GM13976 (cell line): ENCODE data around the gene CACNA1E.

Experiments
- DNase-seq: peaks from one replicate; pipeline ENCODE4 v3.0.0; 2012; ENCODE audit warnings: low spot score
- in situ Hi-C: fragments of 300-500 bp; cut with MboI; formaldehyde crosslinking; loops from one replicate; pipeline ENCODE4 v1.12.0; 2022; ENCODE audit warnings: low sequenced_read_pairs, mixed read lengths, inconsistent platforms; ENCODE audit not compliant: unreplicated experiment
- TF ChIP-seq, protein P1 (sequence below): IDR thresholded peaks from 2 replicates; pipeline ENCODE4 v1.5.1; 2012; ENCODE audit warnings: borderline replicate concordance, mild to moderate bottlenecking; ENCODE audit not compliant: insufficient read depth; ENCODE audit errors: extremely low read depth, missing control alignments, control extremely low read depth

Gene CACNA1E

DNA sequence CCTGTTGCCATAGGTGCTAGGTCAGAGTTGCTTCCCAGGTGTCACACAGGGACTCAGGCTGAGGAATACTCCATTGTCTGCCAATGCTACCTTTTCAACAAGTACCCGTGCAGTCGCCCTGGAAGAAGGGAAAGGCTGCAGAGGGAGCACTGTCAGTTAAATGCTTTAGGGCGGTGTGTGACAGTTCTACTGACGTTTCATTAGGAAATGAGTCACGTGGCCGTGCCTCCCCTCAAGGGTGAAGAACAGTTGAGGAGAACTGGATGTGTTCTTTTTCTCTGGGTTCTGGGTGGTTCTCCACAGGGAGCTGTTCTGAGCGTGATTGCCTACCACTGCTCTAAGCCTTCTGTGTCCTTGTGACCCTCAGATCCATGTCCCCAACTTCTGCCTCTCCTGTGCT is 197.6 kb downstream of the CACNA1E start:
- in situ Hi-C loops = loop anchor here (25.0 kb wide), 1 partner anchor 256 kb away; no protein-coding TSS in a partner anchor
- TF ChIP-seq, protein P1, sequence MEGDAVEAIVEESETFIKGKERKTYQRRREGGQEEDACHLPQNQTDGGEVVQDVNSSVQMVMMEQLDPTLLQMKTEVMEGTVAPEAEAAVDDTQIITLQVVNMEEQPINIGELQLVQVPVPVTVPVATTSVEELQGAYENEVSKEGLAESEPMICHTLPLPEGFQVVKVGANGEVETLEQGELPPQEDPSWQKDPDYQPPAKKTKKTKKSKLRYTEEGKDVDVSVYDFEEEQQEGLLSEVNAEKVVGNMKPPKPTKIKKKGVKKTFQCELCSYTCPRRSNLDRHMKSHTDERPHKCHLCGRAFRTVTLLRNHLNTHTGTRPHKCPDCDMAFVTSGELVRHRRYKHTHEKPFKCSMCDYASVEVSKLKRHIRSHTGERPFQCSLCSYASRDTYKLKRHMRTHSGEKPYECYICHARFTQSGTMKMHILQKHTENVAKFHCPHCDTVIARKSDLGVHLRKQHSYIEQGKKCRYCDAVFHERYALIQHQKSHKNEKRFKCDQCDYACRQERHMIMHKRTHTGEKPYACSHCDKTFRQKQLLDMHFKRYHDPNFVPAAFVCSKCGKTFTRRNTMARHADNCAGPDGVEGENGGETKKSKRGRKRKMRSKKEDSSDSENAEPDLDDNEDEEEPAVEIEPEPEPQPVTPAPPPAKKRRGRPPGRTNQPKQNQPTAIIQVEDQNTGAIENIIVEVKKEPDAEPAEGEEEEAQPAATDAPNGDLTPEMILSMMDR = no peak
- no peak for DNase-seq

DNA sequence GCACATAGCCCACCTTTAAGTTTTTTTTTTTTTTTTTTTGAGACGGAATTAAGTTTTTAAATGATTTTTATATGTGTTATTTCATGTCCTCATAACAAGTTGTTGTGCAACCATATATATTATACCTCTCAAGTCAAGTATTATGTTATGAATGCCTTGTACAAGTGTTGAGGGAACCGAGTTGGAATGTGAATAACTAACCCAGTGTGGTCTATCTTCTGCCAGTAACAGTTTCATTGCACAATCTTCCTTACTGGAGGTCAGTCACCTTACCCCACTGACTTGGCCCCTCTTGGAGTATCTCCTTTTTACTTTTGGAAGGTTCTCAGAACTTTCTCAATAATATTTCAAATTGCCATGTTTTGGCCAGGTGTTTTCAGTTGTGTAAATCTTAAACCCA is 201.9 kb downstream of the CACNA1E start:
- in situ Hi-C loops = loop anchor here (25.0 kb wide), 1 partner anchor 252 kb away; no protein-coding TSS in a partner anchor
- TF ChIP-seq, protein P1 = no peak
- no peak for DNase-seq

DNA sequence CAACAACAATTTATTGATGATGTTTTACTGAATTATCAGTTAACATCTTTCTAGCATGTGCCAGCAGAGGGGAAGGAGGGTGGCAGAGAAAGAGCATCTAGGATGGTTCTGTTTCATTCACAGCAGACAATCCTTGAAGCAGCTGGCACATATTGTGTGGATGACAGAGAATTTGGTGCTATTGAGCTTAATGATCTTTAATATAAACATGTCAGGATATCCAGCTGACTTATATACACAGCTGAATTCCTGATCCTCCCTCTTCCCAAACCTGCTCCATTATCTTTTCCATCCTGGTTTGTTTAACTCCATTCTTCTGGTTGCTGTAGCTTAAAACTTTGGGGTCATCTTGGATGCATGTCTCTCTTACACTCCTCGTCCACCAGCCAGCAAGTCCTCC is 218.6 kb downstream of the CACNA1E start:
- TF ChIP-seq, protein P1 = no peak
- in situ Hi-C loops = no loop called here
- DNase-seq = no peak

DNA sequence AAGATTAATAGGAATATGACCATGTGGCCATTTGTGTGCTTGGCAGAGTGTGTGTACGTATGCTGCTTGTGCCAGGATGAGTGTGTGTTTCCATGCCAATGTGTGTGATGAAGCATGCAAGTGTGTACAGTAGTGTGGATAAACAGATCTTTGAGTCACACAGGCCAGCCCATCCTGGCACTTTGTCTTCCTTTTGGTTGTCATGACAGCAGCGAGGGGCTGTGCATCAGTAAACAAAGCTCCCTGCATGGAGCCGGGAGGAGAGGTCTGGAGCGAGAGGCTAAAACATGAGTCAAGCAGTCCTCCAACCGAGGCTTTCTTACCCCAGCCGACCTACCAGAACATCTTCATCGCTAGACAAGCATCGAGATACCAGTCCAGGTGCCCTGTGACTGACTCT is 221.2 kb downstream of the CACNA1E start:
- in situ Hi-C loops = no loop called here
- TF ChIP-seq, protein P1 = no peak
- DNase-seq = no peak

DNA sequence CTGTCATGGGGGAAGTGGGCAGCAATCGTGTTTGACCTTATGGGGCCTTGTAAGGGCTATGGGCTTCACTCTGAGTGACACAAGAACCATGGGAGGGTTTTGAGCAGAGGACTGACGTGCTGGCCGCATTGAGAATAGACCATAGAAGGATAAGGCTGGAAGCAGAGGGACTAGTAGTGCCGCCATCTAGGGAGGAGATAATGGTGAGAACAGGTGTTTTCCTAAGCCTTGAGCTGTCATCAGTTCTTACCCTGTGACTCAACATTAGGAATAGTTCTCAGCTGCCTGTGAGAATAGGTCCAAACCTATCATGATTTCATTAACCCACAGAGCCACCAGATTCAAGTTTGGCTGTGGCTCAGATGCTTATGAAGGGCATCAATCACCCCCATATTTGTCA is 228.5 kb downstream of the CACNA1E start:
- in situ Hi-C loops = no loop called here
- TF ChIP-seq, protein P1 = no peak
- no peak for DNase-seq

DNA sequence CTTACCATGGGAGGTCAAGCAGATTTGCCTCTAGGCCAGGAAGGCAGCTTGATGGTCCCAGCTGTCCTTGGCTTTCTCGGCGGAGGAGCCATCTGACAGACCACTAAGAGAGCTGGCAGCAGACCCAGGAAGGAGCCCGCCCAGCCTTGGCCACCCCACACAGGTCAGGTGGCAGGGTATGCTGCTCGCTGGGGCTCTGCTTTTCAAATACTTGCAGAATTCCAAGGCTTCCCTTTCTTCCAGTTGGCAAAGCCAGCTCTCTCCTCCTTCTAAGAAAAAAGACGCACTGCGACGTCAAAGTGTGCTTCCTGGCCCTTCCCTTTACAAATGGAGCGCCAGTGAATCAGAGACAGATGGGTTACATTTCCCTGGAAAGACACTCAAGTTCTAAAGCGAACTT is 229.4 kb downstream of the CACNA1E start:
- TF ChIP-seq, protein P1 = no peak
- in situ Hi-C loops = no loop called here
- no peak for DNase-seq

DNA sequence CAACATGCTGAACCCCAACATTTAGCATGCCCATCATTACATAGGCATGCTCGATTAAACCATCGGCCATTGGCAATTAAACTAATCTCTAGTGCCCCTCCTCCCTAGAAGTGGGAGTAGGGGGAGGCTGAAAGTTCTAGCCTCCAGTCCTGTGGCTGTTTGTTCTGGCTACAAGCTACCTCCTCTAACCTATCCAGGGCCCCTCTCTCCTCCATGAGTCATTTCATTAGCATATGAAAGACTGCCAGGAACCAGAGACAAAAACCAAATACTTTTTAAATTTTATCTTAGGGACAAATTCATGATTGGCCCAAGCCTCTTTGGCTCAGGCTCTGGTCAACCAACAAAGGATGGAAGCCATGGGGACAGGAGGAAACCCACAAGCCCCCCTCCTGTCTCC is 231.1 kb downstream of the CACNA1E start:
- in situ Hi-C loops = no loop called here
- DNase-seq = no peak
- TF ChIP-seq, protein P1 = no peak
